ENCODE measurements around the gene CCDC7.
"Not testable (repeated sequence)": the region's sequence is repeated elsewhere in the genome, so short reads cannot be mapped to it uniquely, and the experiment has no call there.

The CCDC7 gene

DNA sequence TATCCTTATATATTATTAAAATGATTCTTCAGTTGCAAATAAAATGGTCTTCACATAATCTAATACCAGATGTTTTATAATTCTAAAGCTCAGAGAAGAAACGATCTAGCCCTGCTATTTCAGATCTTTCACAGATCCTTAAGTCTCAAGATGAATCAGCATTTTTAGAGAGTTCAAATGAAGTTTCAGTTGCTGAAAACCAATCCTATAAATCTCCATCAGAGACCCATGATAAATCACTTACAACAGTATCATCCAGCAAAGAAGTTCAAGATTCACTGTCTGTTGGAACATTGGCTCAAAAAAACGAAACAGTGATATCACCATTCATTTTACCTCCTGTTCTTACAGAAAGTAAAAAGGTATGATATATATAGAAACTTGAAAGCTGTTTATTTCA is 137.0 kb downstream of the CCDC7 start:
- no peak for DNase-seq

DNA sequence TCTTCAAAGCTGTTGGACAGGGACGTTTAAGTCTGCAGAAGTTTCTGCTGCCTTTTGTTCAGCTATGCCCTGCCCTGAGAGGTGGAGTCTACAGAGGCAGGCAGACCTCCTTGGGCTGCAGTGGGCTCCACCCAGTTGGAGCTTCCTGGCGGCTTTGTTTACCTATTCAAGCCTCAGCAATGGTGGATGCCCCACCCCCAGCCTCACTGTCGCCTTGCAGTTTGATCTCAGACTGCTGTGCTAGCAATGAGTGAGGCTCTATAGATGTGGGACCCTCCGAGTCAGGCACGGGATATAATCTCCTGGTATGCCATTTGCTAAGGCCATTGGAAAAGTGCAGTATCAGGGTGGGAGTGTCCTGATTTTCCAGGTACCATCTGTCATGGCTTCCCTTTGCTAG is 152.1 kb downstream of the CCDC7 start:
- not testable (repeated sequence) for DNase-seq

- DNase-seq = no peak
Observed at GRCh38 chr10:32600317-32600716, 154.4 kb downstream of the CCDC7 start.

DNA sequence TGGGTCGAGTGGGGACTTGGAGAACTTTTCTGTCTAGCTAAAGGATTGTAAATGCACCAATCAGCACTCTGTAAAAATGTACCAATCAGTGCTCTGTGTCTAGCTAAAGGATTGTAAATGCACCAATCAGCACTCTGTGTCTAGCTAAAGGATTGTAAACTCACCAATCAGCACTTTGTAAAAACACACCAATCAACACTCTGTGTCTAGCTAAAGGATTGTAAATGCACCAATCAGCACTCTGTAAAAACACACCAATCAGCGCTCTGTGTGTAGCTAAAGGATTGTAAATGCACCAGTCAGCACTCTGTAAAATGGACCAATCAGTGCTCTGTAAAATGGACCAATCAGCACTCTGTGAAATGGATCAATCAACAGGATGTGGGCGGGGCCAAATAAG is 155.6 kb downstream of the CCDC7 start:
- DNase-seq = not testable (repeated sequence)

- DNase-seq = no peak
Observed at GRCh38 chr10:32605787-32606186, 159.8 kb downstream of the CCDC7 start.

- DNase-seq = not testable (repeated sequence)
Observed at GRCh38 chr10:32610543-32610942, 164.6 kb downstream of the CCDC7 start.

- DNase-seq = no peak
Observed at GRCh38 chr10:32616438-32616837, 170.5 kb downstream of the CCDC7 start.

DNA sequence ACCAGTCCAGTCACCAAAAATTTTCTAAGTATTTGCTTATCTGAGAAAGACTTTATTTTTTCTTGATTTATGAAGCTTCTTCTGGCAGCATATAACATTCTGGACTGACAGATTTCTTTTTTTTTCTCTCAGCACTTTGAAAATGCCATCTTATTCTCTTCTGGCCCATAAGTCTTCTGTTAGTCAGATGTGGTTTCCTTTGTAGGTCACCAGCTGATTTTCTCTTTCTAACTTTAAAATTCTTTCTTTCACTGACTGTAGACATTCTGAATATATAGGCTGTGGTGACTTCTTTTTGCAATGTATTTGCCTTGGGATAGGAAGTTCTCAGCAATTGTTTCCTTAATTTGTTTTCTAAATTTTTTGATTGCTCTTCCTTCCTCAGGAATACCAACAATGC is 172.5 kb downstream of the CCDC7 start:
- no peak for DNase-seq

DNA sequence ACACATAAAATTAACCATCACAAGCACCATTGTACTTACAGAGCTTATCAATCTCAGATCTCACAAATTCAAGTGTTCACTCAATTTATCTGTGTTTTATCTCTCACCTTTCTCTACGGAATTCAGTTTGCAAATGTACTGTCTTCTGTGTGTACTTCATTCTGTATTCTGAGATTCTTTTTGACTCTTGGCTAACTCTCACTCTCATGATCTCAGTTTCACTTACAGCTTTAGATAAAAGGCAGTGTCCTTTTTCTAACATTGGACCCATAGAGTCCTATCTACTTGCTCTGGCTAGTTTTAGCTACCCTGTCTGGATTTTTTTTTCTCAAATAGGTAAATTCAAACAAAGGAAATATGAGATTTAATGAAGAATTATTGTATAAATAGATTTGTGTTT is 176.0 kb downstream of the CCDC7 start:
- DNase-seq = no peak

- no peak for DNase-seq
Observed at GRCh38 chr10:32622409-32622808, 176.5 kb downstream of the CCDC7 start.

DNA sequence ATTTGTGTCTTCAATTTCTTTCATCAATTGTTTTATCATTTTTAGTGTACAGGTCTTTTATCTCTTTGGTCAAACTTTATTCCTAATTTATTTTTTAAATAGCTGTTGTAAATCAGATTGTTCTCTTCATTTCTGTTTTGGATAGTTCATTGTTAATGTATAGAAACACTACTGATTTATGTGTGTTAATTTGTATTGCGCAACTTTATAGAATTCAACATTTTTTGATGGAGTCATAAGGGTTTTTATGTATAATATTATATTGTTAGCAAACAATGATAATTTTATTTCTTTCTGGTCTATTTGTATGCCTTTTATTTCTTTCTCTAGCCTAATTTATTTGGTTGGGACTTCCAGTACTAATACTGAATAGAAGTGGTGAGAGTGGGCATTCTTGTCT is 181.2 kb downstream of the CCDC7 start:
- DNase-seq = no peak

- DNase-seq = no peak
Observed at GRCh38 chr10:32629910-32630309, 184.0 kb downstream of the CCDC7 start.

- no peak for DNase-seq
Observed at GRCh38 chr10:32646535-32646934, 200.6 kb downstream of the CCDC7 start.

DNA sequence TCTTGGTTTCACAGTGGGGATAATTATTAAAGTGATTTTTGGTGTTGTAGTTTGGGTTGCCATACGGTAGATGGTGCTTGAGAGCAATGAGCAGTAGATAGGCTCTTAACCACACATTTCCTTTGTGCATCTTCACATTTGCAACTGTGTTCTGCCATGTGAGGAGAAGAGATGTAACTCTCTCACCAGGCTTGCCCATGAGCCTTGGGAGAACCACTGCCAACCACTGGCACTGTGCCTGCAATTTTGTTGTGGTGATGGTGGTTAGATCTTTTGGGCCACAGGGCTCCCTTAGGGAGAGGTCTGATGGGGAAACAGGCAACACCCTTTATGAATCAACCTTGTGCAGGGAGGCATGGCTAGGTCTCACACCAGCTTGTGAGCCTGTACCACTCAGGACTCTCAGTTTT is 204.3 kb downstream of the CCDC7 start:
- DNase-seq = no peak

- DNase-seq = not testable (repeated sequence)
Observed at GRCh38 chr10:32657430-32657829, 211.5 kb downstream of the CCDC7 start.

DNA sequence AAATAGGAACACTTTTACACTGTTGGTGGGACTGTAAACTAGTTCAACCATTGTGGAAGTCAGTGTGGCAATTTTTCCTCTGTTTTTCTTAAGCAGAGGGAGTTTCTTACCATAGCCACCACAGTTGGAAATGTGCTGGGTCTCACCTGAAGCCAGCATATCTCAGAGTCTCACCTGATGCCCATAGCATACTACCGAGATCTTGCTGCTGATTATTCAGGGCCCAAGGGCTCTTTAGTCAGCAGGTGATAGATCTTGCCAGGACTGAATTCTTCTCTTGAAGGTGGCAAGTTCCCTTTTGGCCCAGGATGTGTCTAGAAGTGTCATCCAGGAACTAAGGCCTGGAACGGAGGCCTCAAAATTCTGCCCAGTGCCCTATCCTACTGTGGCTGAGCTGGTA is 215.4 kb downstream of the CCDC7 start:
- no peak for DNase-seq

DNA sequence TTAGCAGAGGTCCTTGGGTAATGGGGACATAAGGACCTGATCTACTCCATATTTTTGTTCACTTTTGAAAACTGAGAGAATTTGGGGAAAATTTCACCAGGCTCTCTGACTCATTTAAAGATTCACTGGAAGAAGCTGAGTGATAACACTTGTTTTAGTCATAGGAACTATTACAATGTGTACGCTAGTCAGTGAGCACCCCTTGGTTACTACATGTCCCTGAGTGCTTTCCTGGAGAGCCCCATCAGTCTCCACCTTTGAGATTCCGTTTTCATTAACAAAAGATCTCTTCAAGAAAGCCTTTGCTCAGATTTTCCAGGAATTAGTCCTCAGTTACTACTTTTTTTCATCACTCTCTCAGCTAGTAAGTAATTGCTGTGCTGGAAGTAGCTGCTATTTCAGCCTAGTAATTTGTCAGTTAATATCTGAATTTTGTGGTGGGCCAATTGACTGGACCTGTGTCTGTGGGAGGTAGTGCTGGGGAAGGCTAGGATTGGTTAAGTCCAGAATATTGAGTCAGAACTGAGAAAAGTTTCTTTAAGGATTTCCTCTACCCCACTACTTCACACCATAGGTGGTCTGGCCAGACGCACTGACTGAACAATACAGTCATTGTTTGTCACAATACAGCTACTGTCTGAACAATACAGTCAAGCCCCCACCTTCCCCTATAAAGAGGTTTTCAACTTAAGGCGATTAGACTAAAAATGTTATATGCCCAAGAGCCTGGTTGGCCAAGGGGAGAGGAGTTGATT is 235.0 kb downstream of the CCDC7 start:
- DNase-seq = no peak

GRCh38 chr10:32684291-32684690 is 238.4 kb downstream of the CCDC7 start:
- no peak for DNase-seq

DNA sequence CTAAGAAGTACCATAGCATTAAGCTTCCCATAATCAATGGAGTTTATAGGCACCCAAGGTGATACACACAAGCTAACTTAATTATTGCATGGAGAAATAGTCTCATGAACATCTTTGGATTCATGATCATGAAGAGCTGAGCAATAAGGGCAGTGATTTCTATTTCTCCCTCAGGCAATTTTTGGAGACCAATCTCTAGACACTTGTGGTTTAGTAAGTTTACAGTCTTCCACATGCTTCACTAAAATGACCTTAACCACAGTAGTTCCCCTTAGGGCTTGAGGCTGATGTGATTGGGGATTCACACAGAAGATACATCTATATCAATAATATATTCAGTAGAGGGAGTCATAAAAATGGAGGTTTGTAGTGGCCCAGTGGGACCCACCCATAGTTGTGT is 241.2 kb downstream of the CCDC7 start:
- DNase-seq = no peak

- no peak for DNase-seq
Observed at GRCh38 chr10:32687546-32687945, 241.6 kb downstream of the CCDC7 start.

GRCh38 chr10:32692174-32692573 is 246.2 kb downstream of the CCDC7 start:
- no peak for DNase-seq

- no peak for DNase-seq
Observed at GRCh38 chr10:32693441-32693979, 247.6 kb downstream of the CCDC7 start.

DNA sequence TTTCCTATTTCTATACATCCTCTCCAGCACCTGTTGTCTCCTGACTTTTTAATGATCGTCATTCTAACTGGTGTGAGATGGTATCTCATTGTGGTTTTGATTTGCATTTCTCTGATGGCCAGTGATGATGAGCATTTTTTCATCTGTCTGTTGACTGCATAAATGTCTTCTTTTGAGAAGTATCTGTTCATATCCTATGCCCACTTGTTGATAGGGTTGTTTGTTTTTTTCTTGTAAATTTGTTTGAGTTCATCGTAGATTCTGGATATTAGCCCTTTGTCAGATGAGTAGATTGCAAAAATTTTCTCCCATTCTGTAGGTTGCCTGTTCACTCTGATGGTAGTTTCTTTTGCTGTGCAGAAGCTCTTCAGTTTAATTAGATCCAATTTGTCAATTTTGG is 253.7 kb downstream of the CCDC7 start:
- DNase-seq = not testable (repeated sequence)

GRCh38 chr10:32713560-32713959 is 267.6 kb downstream of the CCDC7 start:
- DNase-seq = no peak

GRCh38 chr10:32731527-32731926 is 285.6 kb downstream of the CCDC7 start:
- DNase-seq = no peak

Measured in CD4-positive, alpha-beta T cell treated with Interleukin-15 for 1 hour (primary cell).